ENCODE results near the gene GOLGB1.

The GOLGB1 gene

GRCh38 chr3:121626495-121626894 is 123.0 kb downstream of the GOLGB1 start:
- DNase-seq, result no peak

- no peak for DNase-seq
Observed at GRCh38 chr3:121624147-121624899, 125.2 kb downstream of the GOLGB1 start.

GRCh38 chr3:121621491-121621890 is 128.1 kb downstream of the GOLGB1 start:
- no peak for DNase-seq

- no peak for DNase-seq
Observed at GRCh38 chr3:121619691-121620090, 129.8 kb downstream of the GOLGB1 start.
